ENCODE results near the gene KRT13.

Gene KRT13

DNA sequence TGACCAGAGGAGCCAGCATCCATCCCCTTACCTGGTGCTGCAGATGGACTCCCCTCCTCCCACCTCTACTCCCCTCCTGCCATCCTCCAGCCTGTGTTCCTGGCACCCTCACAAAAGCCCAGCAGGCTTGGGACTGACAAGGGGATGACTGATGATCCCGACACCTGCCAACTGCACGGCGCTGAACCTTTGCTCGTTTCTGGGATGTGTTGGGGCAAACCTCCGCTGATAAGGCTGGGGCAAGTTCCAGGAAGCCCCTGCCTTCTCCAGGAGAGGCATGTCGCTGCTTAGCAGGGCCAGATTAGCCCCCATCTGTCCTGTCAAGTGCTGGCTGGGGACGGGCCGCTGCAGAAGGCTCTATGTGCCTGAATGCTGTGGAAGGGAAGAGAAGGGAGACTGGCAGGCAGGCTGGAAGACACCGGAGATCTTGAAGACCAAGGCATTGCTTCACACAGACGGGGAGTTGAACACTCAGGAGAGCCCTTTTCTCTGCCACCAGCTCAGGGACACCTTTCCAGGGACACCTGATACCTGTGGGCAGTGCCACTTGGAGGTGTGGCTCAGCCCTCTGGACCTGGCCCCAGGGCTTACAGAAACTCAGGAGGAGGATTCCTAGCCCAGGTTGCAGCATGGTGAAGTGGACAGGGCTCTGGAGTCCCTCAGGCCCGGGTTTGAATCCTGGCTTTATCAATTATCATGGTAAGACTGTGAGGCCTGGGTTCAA is 14.3 kb upstream of the KRT13 start:
- no peak for DNase-seq (ENCODE audit: low read depth)

GRCh38 chr17:41518789-41519449 is 13.5 kb upstream of the KRT13 start, which contains the start of gene KRT15:
Gene KRT15, minus strand, starts transcription at chr17:41518890. Its CDS starts 63 bp downstream, at chr17:41518827.
- no peak for DNase-seq (ENCODE audit: low read depth)

DNA sequence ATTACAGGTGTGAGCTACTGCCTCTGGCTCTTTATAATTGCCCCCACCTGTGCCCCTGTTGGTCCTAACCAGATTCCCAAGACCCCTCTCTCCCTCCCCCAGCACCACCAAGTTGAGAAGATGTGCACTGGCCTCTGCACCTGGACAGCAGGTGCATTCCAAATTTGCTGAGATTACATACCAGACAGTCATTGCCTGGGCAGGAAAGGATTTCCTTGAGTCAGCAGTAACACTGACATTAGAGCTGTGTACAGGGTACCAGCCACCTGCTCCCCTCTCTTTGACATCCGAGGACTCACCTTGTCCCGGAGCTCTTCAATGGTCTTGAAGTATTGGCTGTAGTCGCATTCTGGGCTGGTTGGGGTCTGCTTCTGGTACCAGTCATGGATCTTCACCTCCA is 12.6 kb upstream of the KRT13 start:
- DNase-seq (ENCODE audit: low read depth) = no peak

- no peak for DNase-seq (ENCODE audit: low read depth)
Measured at GRCh38 chr17:41516830-41517283, 11.4 kb upstream of the KRT13 start.

DNA sequence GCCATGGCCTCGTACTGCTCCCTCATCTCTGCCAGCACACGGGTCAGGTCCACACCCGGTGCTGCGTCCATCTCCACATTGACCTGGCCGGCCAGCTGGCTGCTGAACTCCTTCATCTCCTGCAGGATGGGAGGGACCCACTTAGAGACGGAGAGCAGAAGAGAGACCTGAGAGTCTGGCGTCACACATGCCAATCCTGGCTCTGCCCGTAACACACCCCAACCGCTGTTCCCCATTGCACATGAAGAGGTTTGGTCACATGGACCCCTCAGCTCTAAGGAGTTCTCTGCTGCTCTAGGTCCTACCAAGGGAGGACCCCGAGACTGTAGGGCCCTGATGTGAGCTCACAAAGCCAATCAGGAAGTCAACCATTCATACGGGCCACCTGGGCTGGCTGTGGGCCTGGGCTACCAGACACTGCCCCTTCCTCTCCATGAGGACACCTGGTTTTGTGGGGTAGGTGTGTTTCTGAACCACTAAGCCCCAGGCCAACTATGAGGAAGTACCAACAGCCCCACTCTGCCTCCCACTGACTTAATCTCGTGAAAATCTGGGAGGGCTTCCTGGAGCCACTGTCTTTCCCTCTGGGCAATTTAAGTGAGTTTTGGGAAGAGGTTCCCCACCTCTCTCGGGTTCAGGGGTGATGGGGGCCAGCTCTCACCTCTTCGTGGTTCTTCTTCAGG is 10.9 kb upstream of the KRT13 start:
- DNase-seq (ENCODE audit: low read depth) = no peak

GRCh38 chr17:41513168-41513547 is 7.7 kb upstream of the KRT13 start:
- no peak for DNase-seq (ENCODE audit: low read depth)

DNA sequence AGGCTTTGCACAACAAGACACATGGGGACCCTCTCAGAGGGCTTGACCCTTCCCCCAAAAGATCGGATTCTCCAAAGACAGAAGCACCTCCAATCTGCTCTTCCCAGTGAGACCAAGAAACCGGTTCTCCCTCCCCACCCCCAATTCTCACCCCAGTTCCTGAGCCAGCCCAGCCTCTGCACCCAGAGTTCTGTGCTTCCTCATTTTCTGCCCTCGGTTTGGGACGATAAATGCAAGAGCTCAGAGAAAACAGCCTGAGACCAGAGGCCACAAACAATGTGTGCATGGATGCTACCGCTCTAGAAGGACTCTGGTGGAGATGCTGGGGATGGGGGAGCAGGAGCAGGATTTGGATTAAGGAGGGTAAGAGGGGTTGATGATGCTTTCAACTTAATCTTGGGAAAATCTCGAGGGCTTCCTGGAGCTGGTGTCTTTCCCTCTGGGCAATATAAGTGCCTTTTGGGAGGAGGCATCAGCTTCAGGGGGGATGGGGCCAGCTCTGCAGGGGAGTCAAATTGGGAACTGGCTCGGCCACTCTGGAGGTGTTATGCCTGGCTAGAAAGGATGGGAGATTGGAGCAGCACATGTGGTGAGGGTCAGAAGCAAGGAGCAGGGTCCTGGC is 7.2 kb upstream of the KRT13 start:
- no peak for DNase-seq (ENCODE audit: low read depth)

DNA sequence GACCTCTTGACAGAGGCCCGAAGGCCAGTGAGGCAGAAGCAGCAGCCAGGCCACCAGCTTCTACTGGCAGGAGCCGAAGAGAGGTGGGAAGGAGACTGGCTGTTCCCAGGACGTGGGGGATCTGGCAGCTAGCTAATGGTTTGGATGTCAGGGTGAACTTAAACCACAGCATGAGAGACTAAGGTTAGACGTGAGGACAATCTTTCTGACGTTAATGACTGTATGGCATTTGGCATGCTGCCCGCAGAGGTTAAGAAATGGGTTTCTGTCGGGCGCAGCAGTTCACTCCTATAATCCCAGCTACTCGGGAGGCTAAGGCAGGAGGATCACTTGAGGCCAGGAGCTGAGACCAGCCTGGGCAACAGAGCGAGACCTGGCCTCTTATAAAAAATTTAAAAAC is 6.3 kb upstream of the KRT13 start:
- DNase-seq (ENCODE audit: low read depth) = no peak

GRCh38 chr17:41511116-41511515 is 5.7 kb upstream of the KRT13 start:
- DNase-seq (ENCODE audit: low read depth) = no peak

GRCh38 chr17:41510251-41511065 is 5.0 kb upstream of the KRT13 start:
- DNase-seq (ENCODE audit: low read depth) = no peak

DNA sequence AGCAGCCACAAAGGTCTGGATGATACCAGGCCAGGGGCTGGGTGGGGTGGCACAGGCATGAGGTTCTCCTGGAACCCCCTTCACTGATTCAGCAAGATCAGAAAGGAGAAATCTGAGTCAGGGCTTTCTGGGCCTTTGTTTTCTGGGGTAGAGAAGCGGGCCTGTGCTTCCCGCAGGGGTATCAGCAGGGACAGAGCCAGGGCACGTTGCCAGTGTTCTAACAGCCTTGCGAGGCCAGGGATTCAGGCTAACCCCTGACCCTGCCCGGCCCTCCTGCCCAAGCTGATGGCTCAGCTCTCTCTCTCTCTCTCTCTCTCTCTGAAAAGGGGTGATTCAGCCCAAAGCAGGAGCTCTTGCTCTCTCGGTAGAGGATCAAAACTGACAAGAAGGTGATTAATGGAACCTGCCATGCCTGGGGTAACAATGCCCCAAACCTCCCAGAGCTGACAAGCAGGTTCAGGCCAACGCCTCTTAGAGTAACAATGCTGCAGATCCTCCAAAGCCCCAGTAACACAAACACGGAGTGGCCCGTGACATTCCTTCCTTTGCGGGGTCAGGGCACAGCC is 2.0 kb upstream of the KRT13 start:
- DNase-seq (ENCODE audit: low read depth) = no peak

- no peak for DNase-seq (ENCODE audit: low read depth)
Measured at GRCh38 chr17:41505809-41506767, 676 bp upstream of the KRT13 start.

- DNase-seq (ENCODE audit: low read depth) = no peak
Measured at GRCh38 chr17:41504246-41504977, 1.0 kb downstream of the KRT13 start.

GRCh38 chr17:41503202-41503601 is 2.2 kb downstream of the KRT13 start:
- DNase-seq (ENCODE audit: low read depth) = no peak

DNA sequence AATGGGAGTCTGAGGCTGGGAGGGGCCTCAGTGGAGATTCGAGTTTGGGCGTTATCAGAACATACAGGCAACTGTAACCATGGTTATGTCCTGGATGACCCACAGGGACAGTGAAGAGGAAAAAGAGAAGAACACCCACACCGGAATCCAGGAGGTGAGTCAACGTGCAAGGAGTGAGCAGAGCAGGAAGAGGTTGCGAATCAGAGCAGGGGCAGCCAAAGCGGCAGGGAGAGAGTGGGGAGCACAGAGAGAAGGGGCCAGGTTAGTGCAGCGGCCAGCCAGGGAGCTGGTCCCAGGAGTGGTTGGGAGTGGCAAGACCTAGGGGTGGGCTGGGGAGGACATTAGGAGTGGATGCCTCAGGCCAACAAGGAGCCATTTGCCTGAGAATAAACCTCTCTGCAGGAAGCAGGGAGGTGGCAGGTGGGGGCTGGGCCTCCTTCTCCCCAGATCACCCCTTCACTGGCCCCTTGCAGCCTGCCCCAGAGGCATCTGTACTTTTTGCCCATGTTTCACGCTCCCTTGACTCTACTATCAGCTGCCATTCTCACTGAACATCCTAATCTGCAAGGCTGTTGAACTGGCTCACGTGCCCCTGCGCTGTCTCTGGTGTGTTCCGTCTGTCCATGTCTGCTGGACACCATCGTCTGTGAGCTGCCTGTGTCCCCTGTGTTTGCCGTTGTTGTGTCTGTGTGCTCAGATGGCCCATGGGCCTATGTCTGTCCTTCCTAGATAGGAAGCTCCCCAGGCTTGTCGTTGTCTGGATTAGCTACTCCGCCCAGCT is 5.1 kb downstream of the KRT13 start:
- no peak for DNase-seq (ENCODE audit: low read depth)

DNA sequence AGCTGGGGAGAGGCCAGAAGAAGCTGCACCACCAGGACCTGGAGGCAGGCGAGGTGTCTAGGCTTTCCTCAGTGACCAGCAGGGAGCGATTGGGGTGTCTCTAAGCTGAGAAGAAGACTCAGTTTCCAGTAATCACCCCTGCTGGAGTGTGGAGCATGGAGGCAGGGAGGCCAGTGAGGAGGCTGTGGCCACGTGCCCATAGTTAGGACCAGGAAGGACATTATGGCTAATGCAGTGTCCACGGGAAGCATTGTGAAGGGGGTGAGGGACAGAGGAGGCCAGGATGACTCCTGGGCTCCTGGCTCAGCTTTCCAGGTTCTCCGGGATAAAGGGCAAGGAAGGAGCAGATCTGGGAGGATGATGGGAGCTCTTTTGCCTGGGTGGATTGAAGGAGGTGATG is 5.7 kb downstream of the KRT13 start:
- DNase-seq (ENCODE audit: low read depth) = no peak

DNA sequence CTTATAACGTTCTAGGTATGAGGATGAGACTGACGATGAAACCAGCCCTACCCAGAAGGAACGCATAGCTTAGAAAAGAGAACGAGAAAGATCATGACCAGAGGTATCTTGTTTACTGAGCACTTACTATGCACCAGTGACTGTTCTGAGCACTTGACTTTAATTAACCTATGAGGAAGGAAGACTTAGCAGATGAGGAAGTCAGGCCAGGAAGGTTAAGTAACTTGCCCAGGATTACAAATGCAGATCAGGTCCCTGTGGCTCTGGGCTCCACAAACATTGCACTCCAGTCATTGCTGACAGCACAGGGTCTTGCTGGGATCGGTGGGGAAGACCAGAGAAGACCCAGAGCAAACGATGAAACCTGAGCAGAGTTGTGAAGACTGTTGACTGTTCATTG is 7.1 kb downstream of the KRT13 start:
- DNase-seq (ENCODE audit: low read depth) = no peak

DNA sequence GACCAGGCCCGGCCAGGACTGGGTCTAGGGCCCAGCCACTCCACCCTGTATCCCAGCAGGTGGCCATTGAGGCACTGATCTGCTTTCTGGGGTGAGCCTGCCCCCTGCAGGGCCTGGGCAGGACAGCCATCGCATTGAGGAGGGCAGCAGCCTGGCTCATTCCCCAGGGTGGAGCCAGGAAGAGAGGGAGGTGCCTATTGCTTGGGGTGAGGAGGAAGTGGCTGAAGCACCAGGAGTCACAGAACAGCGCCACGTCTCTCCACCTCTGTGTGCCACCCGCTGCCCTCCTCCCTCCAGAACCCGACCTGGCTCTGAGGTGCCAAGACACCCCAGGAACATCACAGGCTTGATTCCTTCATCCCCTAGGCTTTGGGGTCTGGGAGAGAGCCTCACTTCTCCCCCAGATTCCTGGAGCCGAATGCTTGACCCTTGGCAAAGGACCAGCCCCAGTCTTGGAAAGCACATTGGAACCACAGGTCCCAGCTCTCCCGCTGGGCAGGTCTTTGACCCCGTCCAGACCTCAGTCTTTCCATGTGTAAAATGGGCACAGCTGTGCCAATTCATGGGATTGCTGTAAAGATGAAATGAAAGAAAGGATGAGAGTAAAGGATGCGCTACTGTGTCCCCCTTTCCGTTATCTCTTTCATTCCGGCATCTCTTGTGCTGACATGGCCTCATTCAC is 8.5 kb downstream of the KRT13 start:
- peak; percentile 21 for DNase-seq (ENCODE audit: low read depth)
